Right lobe of liver (tissue), 6 donors: ENCODE results near the gene KCNQ1. TPM values are rescaled to one million over a fixed set of nuclear protein-coding genes. Genes with fewer than 3 reads are reported as not detected.

ENCODE experiments used
- ATAC-seq, 4 donors: fragments of 200-7000 bp; cut with Tn5 transposase; one replicate each; pipeline ENCODE4 v1.9.1; 2020; ENCODE audit warnings: mild to moderate bottlenecking in 4 of 4, moderate library complexity in 4 of 4
- DNase-seq, 3 donors: peaks; one replicate each; pipeline ENCODE4 v3.0.0-alpha.2; 2020
- H3K27ac ChIP-seq, 3 donors: fragments of 200-600 bp; one replicate each; pipeline ENCODE4 v1.8.0; 2022
- H3K27me3 ChIP-seq, 2 donors: fragments of 200-600 bp; one replicate each; pipeline ENCODE4 v1.8.0; 2022
- H3K36me3 ChIP-seq, 4 donors: fragments of 200-600 bp; sonication (generic) in 1 of 4; one replicate each; pipeline versions ENCODE4 v1.5.1 to v1.8.0; 2017 to 2022; ENCODE audit warnings: control low read depth in 1 of 4
- H3K4me1 ChIP-seq, 4 donors: fragments of 200-600 bp; sonication (generic) in 1 of 4; one replicate each; pipeline versions ENCODE4 v1.5.1 to v1.8.0; 2017 to 2022; ENCODE audit warnings: control low read depth in 1 of 4
- H3K4me3 ChIP-seq, 3 donors: fragments of 200-600 bp; one replicate each; pipeline ENCODE4 v1.8.0; 2022
- H3K9me3 ChIP-seq, 4 donors: fragments of 200-600 bp; sonication (generic) in 1 of 4; one replicate each; pipeline versions ENCODE4 v1.5.1 to v1.8.0; 2017 to 2022; ENCODE audit warnings: control low read depth in 1 of 4
- POLR2A ChIP-seq: fragments of 450-650 bp; IDR thresholded peaks from one replicate; pipeline ENCODE4 v1.6.1; 2017; ENCODE audit warnings: antibody characterized with exemption, mild to moderate bottlenecking
- WGBS: methylation state at CpG from one replicate; pipeline ENCODE4 v1.1.6; 2018; ENCODE audit warnings: low coverage, low lambda C conversion rate; ENCODE audit not compliant: insufficient coverage; ENCODE audit errors: missing lambda C conversion rate; 5-methylcytosine and 5-hydroxymethylcytosine counted together
- intact Hi-C, 2 donors: fragments of 100-400 bp; cut with DNase I; formaldehyde crosslinking; loops; one replicate each; pipeline versions ENCODE4 v1.11.2 to v1.14.1; 2022
- total RNA-seq, 6 experiments: library from RNA; depleted of rRNA in 2 of 6; stranded (reverse); fragments of >200 nt in 2 of 6; fragmentation: NEBNext Ultra II Directional in 3 of 6; extraction: Animal tissue kit (Norgen Biotek cat#: 25700) in 3 of 6; gene quantifications; one replicate each; pipeline versions ENCODE4 v1.1.0 to v1.2.4, GENCODE V29; 2016 to 2023
- TF ChIP-seq, protein P1 (sequence below), 4 donors: fragments of 200-600 bp in 3 of 4; fragments of 450-650 bp in 1 of 4; IDR thresholded peaks; one replicate each; pipeline versions ENCODE4 v1.5.1 to v1.8.0; 2016 to 2022; ENCODE audit warnings: antibody characterized with exemption in 4 of 4, mild to moderate bottlenecking in 2 of 4
- donor health status: DM: no; HTN: yes; CAD: no.
- donor health status: DM: no; HTN: no; CAD: no.
- donor health status: DM: no; HTN: no; CAD: no.
- donor health status: DM: no; HTN: yes; CAD: no.
- donor health status: DM: no; HTN: yes; CAD: no.

KCNQ1 gene
- total RNA-seq, 6 experiments from 2014 or later = 0.61 to 2.4 (median 1.8) TPM

DNA sequence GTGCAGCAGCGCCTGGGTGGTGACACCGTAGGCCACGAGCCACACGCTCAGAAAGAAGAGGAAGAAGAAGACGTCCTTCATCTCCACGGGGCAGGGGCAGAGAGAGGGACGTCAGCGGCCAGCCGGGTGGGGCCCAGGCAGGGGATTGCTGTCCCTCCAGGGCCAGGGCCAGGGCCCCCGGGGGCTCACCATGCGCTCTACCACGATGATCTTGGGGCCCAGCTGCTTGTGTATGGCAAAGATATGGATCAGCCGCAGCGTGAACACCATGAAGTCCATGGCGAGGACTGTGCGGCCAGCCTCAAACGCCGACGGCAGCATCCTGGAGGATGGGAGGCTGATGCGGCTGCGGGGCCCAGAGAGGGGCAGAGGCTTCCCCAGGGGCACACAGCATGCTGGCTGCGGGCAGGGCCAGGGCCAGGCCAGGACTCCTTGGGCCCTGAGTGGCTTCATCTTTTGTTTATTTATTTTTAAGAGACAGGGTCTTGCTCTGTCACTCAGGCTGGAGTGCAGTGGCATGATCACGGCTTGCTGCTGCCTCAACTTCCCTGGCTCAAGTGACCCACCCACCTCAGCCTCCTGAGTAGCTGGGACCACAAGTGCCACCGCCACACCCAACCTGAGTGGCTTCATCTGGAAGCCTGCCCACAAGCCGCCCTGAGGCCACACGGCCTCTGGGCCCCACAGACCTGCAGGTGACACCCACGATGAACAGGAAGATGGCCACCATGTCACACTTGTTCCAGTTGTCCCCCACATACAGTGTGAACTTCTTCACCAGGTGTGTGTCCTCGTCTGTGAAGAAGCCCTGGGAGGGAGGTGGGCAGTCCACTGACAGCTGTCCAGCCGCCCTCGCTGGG lies 33.1 kb upstream of the KCNQ1 start:
- no peak overlapping the region for H3K4me3 ChIP-seq
- intact Hi-C loops = no loop called here
- TF ChIP-seq POLR2A = no peak
- TF ChIP-seq, protein P1, sequence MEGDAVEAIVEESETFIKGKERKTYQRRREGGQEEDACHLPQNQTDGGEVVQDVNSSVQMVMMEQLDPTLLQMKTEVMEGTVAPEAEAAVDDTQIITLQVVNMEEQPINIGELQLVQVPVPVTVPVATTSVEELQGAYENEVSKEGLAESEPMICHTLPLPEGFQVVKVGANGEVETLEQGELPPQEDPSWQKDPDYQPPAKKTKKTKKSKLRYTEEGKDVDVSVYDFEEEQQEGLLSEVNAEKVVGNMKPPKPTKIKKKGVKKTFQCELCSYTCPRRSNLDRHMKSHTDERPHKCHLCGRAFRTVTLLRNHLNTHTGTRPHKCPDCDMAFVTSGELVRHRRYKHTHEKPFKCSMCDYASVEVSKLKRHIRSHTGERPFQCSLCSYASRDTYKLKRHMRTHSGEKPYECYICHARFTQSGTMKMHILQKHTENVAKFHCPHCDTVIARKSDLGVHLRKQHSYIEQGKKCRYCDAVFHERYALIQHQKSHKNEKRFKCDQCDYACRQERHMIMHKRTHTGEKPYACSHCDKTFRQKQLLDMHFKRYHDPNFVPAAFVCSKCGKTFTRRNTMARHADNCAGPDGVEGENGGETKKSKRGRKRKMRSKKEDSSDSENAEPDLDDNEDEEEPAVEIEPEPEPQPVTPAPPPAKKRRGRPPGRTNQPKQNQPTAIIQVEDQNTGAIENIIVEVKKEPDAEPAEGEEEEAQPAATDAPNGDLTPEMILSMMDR (IDR thresholded peaks at IDR 0.05) = no peak
- H3K4me1 ChIP-seq = no peaks in the 10 kb centered on the region
- H3K36me3 ChIP-seq = no peaks in the 10 kb centered on the region
- no peak overlapping the region for H3K27ac ChIP-seq
- 67% methylated on average over 1 of the region's 30 CpGs for WGBS
- no peaks in the 10 kb centered on the region for H3K27me3 ChIP-seq
- no peak for ATAC-seq
- no peak for DNase-seq
- H3K9me3 ChIP-seq = no peaks in the 10 kb centered on the region

DNA sequence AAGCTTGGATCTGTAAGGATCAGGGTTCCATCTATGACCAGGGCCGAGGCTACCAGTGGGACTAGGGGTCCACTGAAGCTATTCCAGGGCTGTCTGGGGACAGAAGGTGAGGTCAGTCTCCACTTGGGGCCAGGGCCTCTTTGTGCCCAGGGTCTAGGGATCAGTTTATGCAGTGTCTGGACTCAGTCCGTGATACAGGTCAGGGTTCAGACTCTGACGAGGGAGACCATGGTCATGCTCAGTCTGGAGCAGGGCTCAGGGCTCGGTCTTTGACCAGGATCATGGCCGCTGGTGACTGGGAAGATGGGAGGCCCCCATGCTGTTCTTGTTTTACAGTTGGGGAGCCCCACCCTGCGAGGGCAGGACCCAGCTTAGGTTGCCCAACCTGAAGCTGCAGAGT lies 32.5 kb upstream of the KCNQ1 start:
- Histone ChIP-seq H3K4me3 (no peak overlapping the region), H3K27me3 (no peaks in the 10 kb centered on the region), H3K4me1 (no peaks in the 10 kb centered on the region), H3K27ac (no peak overlapping the region), H3K36me3 (no peaks in the 10 kb centered on the region), H3K9me3 (no peaks in the 10 kb centered on the region)
- ATAC-seq (no peak), DNase-seq (no peak)
- WGBS = 82% methylated on average over 3 of the region's 6 CpGs
- intact Hi-C loops = no loop called here
- TF ChIP-seq, protein P1 (IDR thresholded peaks at IDR 0.05) = no peak
- TF ChIP-seq POLR2A = no peak

DNA sequence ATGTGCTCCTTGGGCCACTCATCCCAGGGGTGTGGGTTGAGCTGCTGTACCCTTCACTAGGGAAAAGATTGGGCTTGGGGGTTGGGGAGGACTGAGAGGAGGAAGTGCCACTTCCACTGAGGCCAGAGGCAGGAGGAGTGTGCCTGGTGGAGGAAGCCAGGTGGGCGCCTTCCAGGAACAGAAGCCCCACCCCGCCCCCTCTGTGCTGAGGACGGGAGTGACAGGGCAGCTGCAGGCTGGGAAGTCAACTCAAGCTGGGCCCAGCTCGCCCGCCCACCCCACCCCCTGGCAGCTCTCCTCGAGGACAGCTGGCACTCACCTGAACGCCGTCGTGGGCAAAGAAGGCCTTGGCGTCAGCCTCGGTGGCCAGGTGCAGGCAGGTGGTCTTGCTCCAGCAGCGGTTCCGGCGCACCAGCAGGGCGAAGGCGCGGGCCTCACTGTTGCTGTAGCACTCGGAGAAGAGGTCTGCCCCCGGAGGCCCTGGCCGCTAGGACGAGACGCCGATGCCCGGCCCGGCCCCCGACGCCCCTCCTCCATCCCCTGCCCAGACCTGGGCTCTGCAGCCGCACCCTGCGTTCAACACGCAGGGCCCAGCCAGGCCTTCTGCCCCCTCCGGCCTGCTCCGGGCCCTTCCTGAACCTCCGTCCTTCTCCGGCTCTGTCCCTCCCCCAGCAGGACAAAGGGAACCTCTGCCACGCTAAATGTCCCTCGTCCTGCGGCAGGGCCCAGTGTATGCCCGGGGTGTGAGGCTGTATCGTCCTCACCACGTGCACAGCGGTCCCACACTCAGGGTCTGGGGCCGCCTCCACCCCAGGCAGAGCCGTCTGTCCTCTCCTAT lies 30.8 kb upstream of the KCNQ1 start:
- intact Hi-C loops = no loop called here
- Histone ChIP-seq H3K4me1 (no peaks in the 10 kb centered on the region), H3K9me3 (no peaks in the 10 kb centered on the region), H3K27ac (no peak overlapping the region), H3K36me3 (no peaks in the 10 kb centered on the region), H3K4me3 (no peak overlapping the region), H3K27me3 (no peaks in the 10 kb centered on the region)
- WGBS = 81% methylated on average over 9 of the region's 43 CpGs
- DNase-seq = no peak
- ATAC-seq = no peak
- TF ChIP-seq POLR2A = no peak

DNA sequence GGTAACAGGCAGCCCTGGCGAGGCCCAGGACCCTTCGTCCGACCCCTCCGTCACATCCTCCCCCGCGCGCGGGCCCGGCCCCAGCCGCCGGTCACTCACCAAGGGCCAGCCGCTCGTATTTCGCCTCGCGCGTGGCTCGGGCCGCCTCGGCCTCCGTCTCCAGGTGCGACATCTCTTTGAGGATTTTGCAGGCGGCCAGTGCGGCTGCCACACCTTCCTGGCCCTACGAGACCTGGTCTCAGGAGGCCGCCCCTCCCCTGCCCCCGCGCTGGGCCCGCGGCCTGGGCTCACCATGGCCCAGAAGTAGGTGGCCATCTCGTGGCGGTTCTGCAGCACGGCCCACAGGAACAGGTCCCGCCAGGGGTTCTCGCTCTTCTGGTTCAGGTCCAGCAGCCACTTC lies 30.2 kb upstream of the KCNQ1 start:
- ATAC-seq = no peak
- no peak for DNase-seq
- Histone ChIP-seq H3K4me1 (no peaks in the 10 kb centered on the region), H3K27me3 (no peaks in the 10 kb centered on the region), H3K9me3 (no peaks in the 10 kb centered on the region), H3K36me3 (no peaks in the 10 kb centered on the region), H3K4me3 (no peak overlapping the region), H3K27ac (no peak overlapping the region)
- WGBS = 77% methylated on average over 5 of the region's 35 CpGs
- intact Hi-C loops = loop anchor here in 1 of 2 donors (5.0 kb wide), 1 partner anchor 107 kb away; no protein-coding TSS in a partner anchor
- TF ChIP-seq, protein P1 (IDR thresholded peaks at IDR 0.05) = no peak
- no peak for TF ChIP-seq POLR2A

DNA sequence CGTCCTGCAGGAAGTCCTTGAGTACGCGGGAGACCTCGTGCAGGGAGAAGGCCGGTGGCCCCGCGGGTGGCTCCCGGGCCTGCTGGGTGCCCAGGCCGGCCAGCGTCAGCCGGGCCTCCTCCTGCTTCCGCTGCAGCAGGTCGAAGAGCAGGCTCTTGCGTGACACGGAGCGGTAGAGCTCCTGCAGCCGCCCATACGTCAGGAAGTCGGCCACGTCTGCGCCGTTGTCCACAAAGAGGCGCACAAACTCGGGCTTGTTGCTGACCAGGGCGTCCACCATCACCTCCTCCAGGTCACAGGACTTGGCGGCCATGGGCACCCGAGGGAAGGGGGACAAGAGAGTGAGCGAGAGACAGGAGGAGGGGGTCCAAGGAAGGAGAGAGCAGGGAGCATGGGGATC lies 29.6 kb upstream of the KCNQ1 start:
- no peaks in the 10 kb centered on the region for H3K27me3 ChIP-seq
- ATAC-seq = no peak
- H3K4me1 ChIP-seq = no peaks in the 10 kb centered on the region
- no peak for DNase-seq
- intact Hi-C loops = loop anchor here in 1 of 2 donors (5.0 kb wide), 1 partner anchor 108 kb away; no protein-coding TSS in a partner anchor
- WGBS = 80% methylated on average over 15 of the region's 28 CpGs
- no peaks in the 10 kb centered on the region for H3K9me3 ChIP-seq
- H3K4me3 ChIP-seq = no peak overlapping the region
- H3K27ac ChIP-seq = no peak overlapping the region
- TF ChIP-seq, protein P1 (IDR thresholded peaks at IDR 0.05) = no peak
- TF ChIP-seq POLR2A = no peak
- H3K36me3 ChIP-seq = no peaks in the 10 kb centered on the region
